ENCODE data around the gene DMD.

The DMD gene

DNA sequence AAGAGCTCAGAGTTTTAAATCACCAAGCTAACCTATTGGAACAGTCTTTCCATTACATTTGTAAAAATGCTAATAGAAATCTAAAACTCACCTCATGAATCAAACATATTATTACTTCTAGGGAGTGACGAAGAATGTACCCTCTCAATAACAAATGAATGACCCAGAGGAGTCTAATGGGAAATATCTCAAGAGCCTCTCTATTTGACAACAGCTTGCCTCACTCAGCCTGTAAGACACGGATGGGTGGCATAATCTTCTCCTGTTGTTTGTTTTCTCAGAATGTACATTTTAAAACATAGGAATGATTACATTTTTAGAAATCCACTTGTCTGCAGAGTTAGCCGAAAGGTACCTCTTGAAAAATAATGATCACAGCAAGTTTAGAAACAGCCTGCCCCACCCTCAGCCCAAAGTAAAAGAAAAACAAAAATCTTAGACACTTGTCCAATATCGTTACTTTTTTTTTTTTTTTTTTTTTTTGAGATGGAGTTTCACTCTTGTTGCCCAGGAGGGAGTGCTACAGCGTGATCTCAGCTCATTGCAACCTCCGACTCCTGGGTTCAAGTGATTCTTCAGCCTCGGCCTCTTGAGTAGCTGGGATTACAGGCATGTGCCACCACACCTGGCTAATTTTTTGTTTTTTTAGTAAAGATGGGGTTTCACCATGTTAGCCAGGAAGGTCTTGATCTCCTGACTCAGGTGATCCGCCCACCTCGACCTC is 1955.9 kb downstream of the DMD start:
- DNase-seq: no peak

- DNase-seq: no peak
These were observed 1959.2 kb downstream of the DMD start for GRCh38 chrX:31252133-31252532.

- DNase-seq: no peak
These were observed 1960.0 kb downstream of the DMD start for GRCh38 chrX:31251336-31251735.

- DNase-seq: no peak
These were observed 1965.6 kb downstream of the DMD start for GRCh38 chrX:31245714-31246113.

DNA sequence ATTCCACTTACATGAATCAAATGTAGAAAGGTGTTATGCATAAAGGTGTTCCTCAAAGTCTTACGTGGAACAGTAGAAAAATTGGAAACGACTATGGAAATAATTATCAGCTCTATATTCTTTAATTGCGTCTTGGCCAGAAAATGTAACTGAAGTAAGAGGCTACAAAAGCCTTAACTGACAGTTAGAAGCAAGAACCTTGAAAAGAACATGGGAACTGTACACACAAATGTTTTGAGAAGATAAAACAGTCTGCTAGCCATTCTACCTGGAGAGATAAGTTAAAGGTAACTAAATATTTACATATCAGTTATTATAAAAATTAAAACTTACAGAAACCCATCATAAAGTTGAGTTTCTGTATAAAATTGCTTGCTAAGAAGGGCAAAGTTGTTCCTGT is 1967.5 kb downstream of the DMD start:
- DNase-seq: no peak

- DNase-seq: no peak
These were observed 1970.4 kb downstream of the DMD start for GRCh38 chrX:31240982-31241381.

- DNase-seq: no peak
These were observed 1974.2 kb downstream of the DMD start for GRCh38 chrX:31237189-31237588.

DNA sequence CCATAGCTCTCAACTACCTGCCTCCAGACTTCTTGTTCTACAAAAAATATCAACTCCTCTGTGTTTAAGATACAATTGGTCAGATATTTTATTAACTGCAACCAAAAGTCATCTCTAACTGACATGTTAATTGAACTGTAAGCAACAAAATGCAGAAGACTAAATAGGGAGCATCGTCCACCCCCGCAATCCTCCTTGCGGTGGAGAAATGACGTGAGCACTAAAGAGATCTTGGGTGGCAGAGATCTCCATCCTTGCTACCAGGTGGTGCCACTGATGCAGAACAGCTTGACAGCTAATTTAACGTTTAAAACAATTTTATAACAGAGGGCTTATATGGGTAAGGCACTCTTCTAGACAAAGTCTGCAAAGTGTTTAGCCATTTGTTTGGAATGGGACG is 1975.1 kb downstream of the DMD start:
- DNase-seq: no peak

DNA sequence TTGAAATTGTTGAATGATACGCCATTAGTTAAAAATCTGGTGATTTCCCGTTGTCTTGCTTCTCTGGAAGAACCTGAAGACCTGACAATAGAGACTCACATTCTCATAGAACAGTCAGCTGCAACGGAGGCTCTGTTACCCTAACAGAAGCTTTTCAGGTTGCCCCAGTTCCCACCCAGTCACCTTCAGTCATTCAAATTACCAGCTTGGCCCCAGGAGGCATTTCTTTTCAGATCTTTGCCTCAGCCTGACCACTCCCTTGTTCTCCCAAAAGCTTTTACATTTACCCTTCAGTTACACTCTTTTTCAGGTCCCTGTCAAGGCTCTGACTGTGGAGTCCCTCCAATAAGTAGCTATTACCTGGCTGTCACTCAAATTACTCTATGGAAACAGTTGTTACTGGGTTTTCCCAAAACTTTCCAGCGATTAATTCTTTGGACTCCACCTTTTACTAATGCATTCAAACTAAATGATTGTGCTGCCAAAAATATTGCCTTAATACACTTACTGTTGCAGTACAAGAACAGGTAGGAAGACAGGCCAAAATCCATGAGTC is 1977.3 kb downstream of the DMD start:
- DNase-seq: no peak

DNA sequence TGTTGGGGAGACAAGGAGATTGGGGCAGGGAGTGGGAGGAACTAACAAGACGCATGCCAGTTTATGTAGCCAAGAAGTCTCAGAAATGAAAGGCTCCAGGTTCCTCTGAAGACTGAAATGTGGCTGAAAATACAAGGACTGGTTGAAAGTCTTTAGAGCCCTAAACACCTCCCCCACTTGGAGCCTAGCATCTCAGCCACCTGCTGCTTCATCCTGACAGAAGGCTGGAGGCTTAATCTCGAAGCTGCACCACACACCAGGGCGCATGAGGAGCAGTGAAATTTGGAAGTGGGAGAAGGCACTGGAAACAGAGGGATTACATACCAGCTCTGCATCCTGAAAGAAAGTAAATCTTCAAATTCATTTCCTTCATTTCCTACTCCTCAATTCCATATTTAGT is 1978.8 kb downstream of the DMD start:
- DNase-seq: no peak

DNA sequence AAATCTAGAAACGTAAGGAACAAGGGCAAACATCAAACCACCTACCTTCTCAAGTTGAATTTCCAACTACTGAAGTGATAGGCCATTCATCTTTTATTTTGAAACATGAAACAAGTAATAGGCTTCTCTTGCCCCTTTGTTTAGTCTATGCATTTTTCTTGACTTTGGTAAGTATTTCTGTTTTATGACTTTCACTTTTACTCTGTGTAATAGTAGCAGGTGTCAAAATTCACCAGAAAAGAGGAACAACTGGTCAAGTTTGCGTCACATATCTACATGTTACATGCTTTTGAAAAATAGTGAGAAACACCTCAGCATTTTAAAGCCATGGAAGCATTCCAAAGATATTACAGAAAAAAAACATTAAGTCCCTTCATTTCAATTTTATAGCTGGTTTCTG is 1982.4 kb downstream of the DMD start:
- no peak for DNase-seq

- DNase-seq: peak in 7 of 56 donors; percentile 1 to 13 (median 6)
These were observed 1982.9 kb downstream of the DMD start for GRCh38 chrX:31228415-31228832.

DNA sequence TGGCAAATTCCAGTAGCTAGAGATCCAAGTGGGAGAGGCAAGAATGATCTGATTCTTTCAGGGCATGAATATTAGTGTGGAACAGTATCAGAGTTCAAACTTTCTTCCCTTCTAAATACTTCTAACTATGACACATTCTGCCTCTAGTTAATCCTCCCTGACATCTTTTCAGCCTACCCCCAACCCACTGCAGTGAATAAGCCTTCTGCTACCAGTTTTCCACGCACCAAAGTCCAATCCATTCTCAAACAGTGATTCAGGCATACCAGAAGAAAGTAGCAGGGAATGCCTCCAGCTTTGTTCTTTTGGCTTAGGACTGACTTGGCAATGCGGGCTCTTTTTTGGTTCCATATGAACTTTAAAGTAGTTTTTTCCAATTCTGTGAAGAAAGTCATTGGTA is 1984.1 kb downstream of the DMD start:
- DNase-seq: no peak

DNA sequence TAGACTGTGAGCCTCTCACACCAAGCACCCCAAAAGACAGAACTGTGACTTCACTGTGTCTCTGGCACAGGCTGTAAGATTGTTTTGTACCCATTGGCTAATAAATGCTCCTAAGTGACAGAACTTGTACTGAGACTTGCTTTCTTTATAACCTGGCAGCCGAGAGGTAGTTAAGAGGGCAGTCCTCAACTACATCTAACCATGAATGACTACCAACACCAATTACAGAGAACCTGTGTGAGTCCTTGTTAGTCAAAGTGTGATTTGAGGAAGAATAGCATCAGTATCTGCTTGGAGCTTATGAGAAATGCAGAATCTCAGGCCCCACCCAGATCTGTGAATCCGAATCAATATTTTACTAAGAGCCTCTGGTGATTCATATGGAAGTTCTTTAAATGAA is 1985.5 kb downstream of the DMD start:
- no peak for DNase-seq

DNA sequence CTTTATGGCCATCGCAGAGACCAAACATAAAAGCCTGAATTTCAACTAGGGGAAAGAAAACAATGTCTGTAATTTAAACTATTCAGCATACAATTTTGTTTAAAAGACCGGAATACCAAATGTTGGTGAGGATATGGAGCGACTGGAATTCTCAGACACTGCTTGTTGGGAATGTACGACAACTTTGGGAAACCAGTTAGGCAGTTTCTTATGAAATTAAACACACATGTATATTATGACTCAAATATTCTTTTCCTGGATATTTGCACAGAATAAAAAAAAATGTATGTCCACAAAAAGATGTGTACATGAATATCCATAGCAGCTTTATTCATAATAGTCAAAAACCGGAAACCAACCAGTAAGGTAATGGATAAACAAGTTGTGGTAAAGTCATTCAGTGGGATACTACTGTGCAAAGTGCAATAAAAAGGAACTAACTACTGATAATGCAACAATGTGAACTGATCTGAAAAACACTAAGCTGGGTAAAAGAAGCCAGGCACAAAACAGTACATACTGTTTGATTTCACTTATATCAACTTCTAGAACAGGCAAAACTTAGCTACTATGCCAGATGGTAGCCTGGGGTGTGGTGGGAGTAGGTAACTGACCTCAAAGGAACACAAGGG is 1986.9 kb downstream of the DMD start:
- no peak for DNase-seq

DNA sequence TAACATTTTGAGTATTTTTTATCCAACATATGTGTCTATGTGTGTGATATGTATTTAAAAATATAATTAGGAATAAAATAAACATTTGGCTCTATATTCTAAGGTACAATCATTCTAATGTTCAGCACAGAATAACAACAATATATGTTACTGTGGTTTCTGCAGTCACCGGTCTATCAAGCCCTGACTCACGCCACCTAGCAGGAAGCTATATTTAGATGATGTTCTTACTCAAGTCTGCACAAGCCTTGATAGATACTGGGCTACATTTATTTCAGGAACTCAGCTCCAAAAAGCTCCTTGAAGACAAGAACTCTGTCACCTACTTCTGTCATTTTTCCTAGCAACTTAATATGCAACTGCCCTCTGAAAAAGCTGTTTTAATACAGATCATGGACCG is 1987.5 kb downstream of the DMD start:
- no peak for DNase-seq

GRCh38 chrX:31222946-31223345 is 1988.4 kb downstream of the DMD start:
- no peak for DNase-seq

- no peak for DNase-seq
These were observed 1992.2 kb downstream of the DMD start for GRCh38 chrX:31219174-31219573.

DNA sequence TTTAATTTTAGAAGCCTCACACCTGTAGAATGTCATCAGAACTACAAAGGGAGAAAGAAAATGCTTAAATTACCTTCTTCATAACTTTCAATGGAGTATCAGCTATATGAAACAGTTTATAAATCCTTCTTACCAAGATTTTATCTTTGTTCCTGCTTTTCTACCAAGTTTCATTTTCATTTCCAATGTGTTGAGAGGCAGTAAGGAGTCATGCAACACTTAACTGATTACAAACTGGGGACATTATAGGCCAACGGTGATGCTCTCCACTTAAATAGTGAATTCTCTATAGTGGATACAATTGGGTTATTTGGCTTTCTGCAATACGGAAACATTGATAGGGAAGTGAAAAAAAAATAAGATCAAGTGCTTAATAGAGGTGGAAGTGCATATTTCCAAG is 1994.3 kb downstream of the DMD start:
- DNase-seq: no peak

- no peak for DNase-seq
These were observed 1996.0 kb downstream of the DMD start for GRCh38 chrX:31215277-31215815.

- peak in 4 of 56 donors; percentile 0 to 10 (median 2) for DNase-seq
These were observed 1997.4 kb downstream of the DMD start for GRCh38 chrX:31213941-31214340.

DNA sequence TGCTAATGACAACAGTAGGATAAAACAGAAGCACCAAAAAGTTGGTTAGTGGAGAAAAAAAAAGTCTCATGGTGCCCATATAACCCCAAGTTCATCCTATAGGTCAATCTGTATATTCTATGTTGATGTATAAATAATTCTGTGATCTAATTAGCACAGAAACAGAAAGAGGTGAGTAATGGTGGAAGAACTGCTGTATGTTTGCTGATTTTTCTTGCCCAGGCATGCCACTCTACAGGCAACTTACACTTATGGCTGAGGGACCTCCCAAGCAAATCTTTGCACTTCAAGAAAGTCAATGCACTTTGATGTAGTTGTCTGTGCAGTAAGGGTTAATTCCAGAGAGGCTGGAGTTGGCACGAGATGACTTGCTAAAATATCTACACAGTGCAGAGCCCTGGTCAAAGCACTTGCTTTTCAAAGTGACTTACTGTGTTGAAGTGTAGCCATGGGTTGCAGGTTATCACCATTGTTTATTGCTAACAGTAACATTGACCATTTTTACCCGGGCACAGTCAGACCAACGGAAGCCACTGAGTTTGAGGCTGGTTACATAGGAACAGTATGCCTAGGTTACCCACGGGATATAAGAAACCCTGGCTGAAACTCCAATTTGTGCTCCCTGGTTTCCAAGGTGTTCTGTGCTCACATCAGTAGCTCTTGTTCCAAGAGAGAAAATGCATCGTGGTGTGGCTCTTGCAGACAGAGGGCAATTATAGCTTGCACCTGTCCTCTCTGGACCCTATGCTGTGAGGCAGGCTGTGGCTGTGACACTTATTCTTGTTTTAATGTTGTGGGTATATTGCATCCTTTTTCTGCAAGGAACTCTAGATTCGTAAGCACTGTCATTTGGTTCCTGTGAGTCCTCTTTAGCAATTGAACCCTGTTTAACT is 1998.2 kb downstream of the DMD start:
- DNase-seq: no peak

Measured in amygdala (tissue), 56 donors.